ENCODE results near the gene ACSBG1. TPM values are rescaled to one million over a fixed set of nuclear protein-coding genes. Genes with fewer than 3 reads are reported as not detected.

ACSBG1 gene
- total RNA-seq, 1 donor from 2014 or later = under 0.01 TPM

GRCh38 chr15:78266229-78266628, 31.9 kb upstream of the ACSBG1 start:
- H3K27ac ChIP-seq (ENCODE audit: low read depth, low read length) = peak overlapping the region; percentile 95
- peaks cover 2 to 7% (median 5%) of the 10 kb centered on the region in 3 donors for H3K36me3 ChIP-seq (ENCODE audit: control insufficient read depth in 3 of 3, insufficient read depth in 3 of 3, low read length in 3 of 3)
- peak overlapping the region; percentile 80 to 90 (median 83) for H3K9ac ChIP-seq (ENCODE audit: low read depth in 1 of 3, low read length in 3 of 3)
- H3K4me3 ChIP-seq (ENCODE audit: low read length in 3 of 3) = peak overlapping the region; percentile 63 to 68 (median 65)
- H3K4me1 ChIP-seq (ENCODE audit: control insufficient read depth in 3 of 3, insufficient read depth in 3 of 3, low read length in 3 of 3) = peaks cover 34 to 52% (median 38%) of the 10 kb centered on the region in 3 donors
- H3K9me3 ChIP-seq (ENCODE audit: control insufficient read depth in 3 of 3, low read length in 3 of 3) = no peaks in the 10 kb centered on the region
- H3K27me3 ChIP-seq (ENCODE audit: control insufficient read depth in 3 of 3, insufficient read depth in 3 of 3, low read length in 3 of 3) = no peaks in the 10 kb centered on the region

GRCh38 chr15:78265752-78266224, 31.4 kb upstream of the ACSBG1 start:
- peak overlapping the region; percentile 90 to 94 (median 91) for H3K9ac ChIP-seq (ENCODE audit: low read depth in 1 of 3, low read length in 3 of 3)
- peaks cover 0 to 3% (median under 1%) of the 10 kb centered on the region in 3 donors for H3K36me3 ChIP-seq (ENCODE audit: control insufficient read depth in 3 of 3, insufficient read depth in 3 of 3, low read length in 3 of 3)
- H3K27me3 ChIP-seq (ENCODE audit: control insufficient read depth in 3 of 3, insufficient read depth in 3 of 3, low read length in 3 of 3) = no peaks in the 10 kb centered on the region
- peak overlapping the region; percentile 65 to 88 (median 76) for H3K4me3 ChIP-seq (ENCODE audit: low read length in 3 of 3)
- H3K9me3 ChIP-seq (ENCODE audit: control insufficient read depth in 3 of 3, low read length in 3 of 3) = no peaks in the 10 kb centered on the region
- peaks cover 34 to 50% (median 38%) of the 10 kb centered on the region in 3 donors for H3K4me1 ChIP-seq (ENCODE audit: control insufficient read depth in 3 of 3, insufficient read depth in 3 of 3, low read length in 3 of 3)
- H3K27ac ChIP-seq (ENCODE audit: low read depth, low read length) = peak overlapping the region; percentile 95

GRCh38 chr15:78265137-78265460, 30.7 kb upstream of the ACSBG1 start:
- Histone ChIP-seq H3K4me1 (ENCODE audit: control insufficient read depth in 3 of 3, insufficient read depth in 3 of 3, low read length in 3 of 3) (peaks cover 34 to 46% (median 37%) of the 10 kb centered on the region in 3 donors), H3K27ac (ENCODE audit: low read depth, low read length) (peak overlapping the region; percentile 95), H3K9me3 (ENCODE audit: control insufficient read depth in 3 of 3, low read length in 3 of 3) (no peaks in the 10 kb centered on the region), H3K9ac (ENCODE audit: low read depth in 1 of 3, low read length in 3 of 3) (peak overlapping the region; percentile 78 to 94 (median 91)), H3K36me3 (ENCODE audit: control insufficient read depth in 3 of 3, insufficient read depth in 3 of 3, low read length in 3 of 3) (no peaks in the 10 kb centered on the region), H3K4me3 (ENCODE audit: low read length in 3 of 3) (peak overlapping the region; percentile 64 to 88 (median 76)), H3K27me3 (ENCODE audit: control insufficient read depth in 3 of 3, insufficient read depth in 3 of 3, low read length in 3 of 3) (no peaks in the 10 kb centered on the region)

- H3K9me3 ChIP-seq (ENCODE audit: control insufficient read depth in 3 of 3, low read length in 3 of 3) = no peaks in the 10 kb centered on the region
- no peaks in the 10 kb centered on the region for H3K36me3 ChIP-seq (ENCODE audit: control insufficient read depth in 3 of 3, insufficient read depth in 3 of 3, low read length in 3 of 3)
- peak within 1 kb of the TSS; percentile 95 for H3K27ac ChIP-seq (ENCODE audit: low read depth, low read length)
- H3K4me3 ChIP-seq (ENCODE audit: low read length in 3 of 3) = peak within 1 kb of the TSS; percentile 64 to 88 (median 76)
- H3K9ac ChIP-seq (ENCODE audit: low read depth in 1 of 3, low read length in 3 of 3) = peak within 1 kb of the TSS; percentile 78 to 94 (median 91)
- no peaks in the 10 kb centered on the region for H3K27me3 ChIP-seq (ENCODE audit: control insufficient read depth in 3 of 3, insufficient read depth in 3 of 3, low read length in 3 of 3)
- H3K4me1 ChIP-seq (ENCODE audit: control insufficient read depth in 3 of 3, insufficient read depth in 3 of 3, low read length in 3 of 3) = peaks cover 34 to 44% (median 35%) of the 10 kb centered on the region in 3 donors
Observed at GRCh38 chr15:78264304-78265136, 30.2 kb upstream of the ACSBG1 start, which contains the start of gene DNAJA4. Gene DNAJA4 (plus strand): TSS chr15:78264562. CDS start chr15:78264764, 202 bp downstream.

- H3K27ac ChIP-seq (ENCODE audit: low read depth, low read length) = peak overlapping the region; percentile 95
- H3K4me3 ChIP-seq (ENCODE audit: low read length in 3 of 3) = peak overlapping the region in 2 of 3 donors; percentile 63 to 76
- no peaks in the 10 kb centered on the region for H3K27me3 ChIP-seq (ENCODE audit: control insufficient read depth in 3 of 3, insufficient read depth in 3 of 3, low read length in 3 of 3)
- peaks cover 31 to 40% (median 34%) of the 10 kb centered on the region in 3 donors for H3K4me1 ChIP-seq (ENCODE audit: control insufficient read depth in 3 of 3, insufficient read depth in 3 of 3, low read length in 3 of 3)
- no peaks in the 10 kb centered on the region for H3K36me3 ChIP-seq (ENCODE audit: control insufficient read depth in 3 of 3, insufficient read depth in 3 of 3, low read length in 3 of 3)
- peak overlapping the region in 2 of 3 donors; percentile 73 to 94 for H3K9ac ChIP-seq (ENCODE audit: low read depth in 1 of 3, low read length in 3 of 3)
- H3K9me3 ChIP-seq (ENCODE audit: control insufficient read depth in 3 of 3, low read length in 3 of 3) = no peaks in the 10 kb centered on the region
Observed at GRCh38 chr15:78263907-78264303, 29.5 kb upstream of the ACSBG1 start.

GRCh38 chr15:78263351-78263781, 29.0 kb upstream of the ACSBG1 start:
- H3K4me1 ChIP-seq (ENCODE audit: control insufficient read depth in 3 of 3, insufficient read depth in 3 of 3, low read length in 3 of 3) = peaks cover 26 to 35% (median 29%) of the 10 kb centered on the region in 3 donors

GRCh38 chr15:78261062-78261461, 26.7 kb upstream of the ACSBG1 start:
- no peak overlapping the region for H3K4me3 ChIP-seq (ENCODE audit: low read length in 3 of 3)
- no peaks in the 10 kb centered on the region for H3K27me3 ChIP-seq (ENCODE audit: control insufficient read depth in 3 of 3, insufficient read depth in 3 of 3, low read length in 3 of 3)
- no peak overlapping the region for H3K27ac ChIP-seq (ENCODE audit: low read depth, low read length)
- H3K9me3 ChIP-seq (ENCODE audit: control insufficient read depth in 3 of 3, low read length in 3 of 3) = no peaks in the 10 kb centered on the region
- H3K9ac ChIP-seq (ENCODE audit: low read depth in 1 of 3, low read length in 3 of 3) = no peak overlapping the region
- H3K36me3 ChIP-seq (ENCODE audit: control insufficient read depth in 3 of 3, insufficient read depth in 3 of 3, low read length in 3 of 3) = no peaks in the 10 kb centered on the region
- peaks cover 8 to 14% (median 9%) of the 10 kb centered on the region in 3 donors for H3K4me1 ChIP-seq (ENCODE audit: control insufficient read depth in 3 of 3, insufficient read depth in 3 of 3, low read length in 3 of 3)

More at GRCh38 chr15:78263351-78263781, 29.0 kb upstream of the ACSBG1 start:
- no peaks in the 10 kb centered on the region for H3K36me3 ChIP-seq (ENCODE audit: control insufficient read depth in 3 of 3, insufficient read depth in 3 of 3, low read length in 3 of 3)
- peak overlapping the region in 1 of 3 donors; percentile 94 for H3K9ac ChIP-seq (ENCODE audit: low read depth in 1 of 3, low read length in 3 of 3)
- peak overlapping the region; percentile 95 for H3K27ac ChIP-seq (ENCODE audit: low read depth, low read length)
- no peaks in the 10 kb centered on the region for H3K27me3 ChIP-seq (ENCODE audit: control insufficient read depth in 3 of 3, insufficient read depth in 3 of 3, low read length in 3 of 3)
- no peak overlapping the region for H3K4me3 ChIP-seq (ENCODE audit: low read length in 3 of 3)
- H3K9me3 ChIP-seq (ENCODE audit: control insufficient read depth in 3 of 3, low read length in 3 of 3) = no peaks in the 10 kb centered on the region

GRCh38 chr15:78260489-78260888, 26.1 kb upstream of the ACSBG1 start:
- Histone ChIP-seq H3K36me3 (ENCODE audit: control insufficient read depth in 3 of 3, insufficient read depth in 3 of 3, low read length in 3 of 3) (no peaks in the 10 kb centered on the region), H3K9me3 (ENCODE audit: control insufficient read depth in 3 of 3, low read length in 3 of 3) (no peaks in the 10 kb centered on the region), H3K27ac (ENCODE audit: low read depth, low read length) (no peak overlapping the region)

GRCh38 chr15:78259232-78259631, 24.9 kb upstream of the ACSBG1 start:
- no peaks in the 10 kb centered on the region for H3K36me3 ChIP-seq (ENCODE audit: control insufficient read depth in 3 of 3, insufficient read depth in 3 of 3, low read length in 3 of 3)
- H3K27ac ChIP-seq (ENCODE audit: low read depth, low read length) = no peak overlapping the region
- H3K27me3 ChIP-seq (ENCODE audit: control insufficient read depth in 3 of 3, insufficient read depth in 3 of 3, low read length in 3 of 3) = no peaks in the 10 kb centered on the region
- peaks cover 0 to 3% (median 2%) of the 10 kb centered on the region in 3 donors for H3K4me1 ChIP-seq (ENCODE audit: control insufficient read depth in 3 of 3, insufficient read depth in 3 of 3, low read length in 3 of 3)
- no peak overlapping the region for H3K4me3 ChIP-seq (ENCODE audit: low read length in 3 of 3)
- H3K9me3 ChIP-seq (ENCODE audit: control insufficient read depth in 3 of 3, low read length in 3 of 3) = no peaks in the 10 kb centered on the region
- H3K9ac ChIP-seq (ENCODE audit: low read depth in 1 of 3, low read length in 3 of 3) = no peak overlapping the region

More at GRCh38 chr15:78260489-78260888, 26.1 kb upstream of the ACSBG1 start:
- H3K9ac ChIP-seq (ENCODE audit: low read depth in 1 of 3, low read length in 3 of 3) = no peak overlapping the region
- H3K27me3 ChIP-seq (ENCODE audit: control insufficient read depth in 3 of 3, insufficient read depth in 3 of 3, low read length in 3 of 3) = no peaks in the 10 kb centered on the region
- no peak overlapping the region for H3K4me3 ChIP-seq (ENCODE audit: low read length in 3 of 3)
- H3K4me1 ChIP-seq (ENCODE audit: control insufficient read depth in 3 of 3, insufficient read depth in 3 of 3, low read length in 3 of 3) = peaks cover 6 to 9% (median 7%) of the 10 kb centered on the region in 3 donors

GRCh38 chr15:78257681-78258080, 23.3 kb upstream of the ACSBG1 start:
- no peaks in the 10 kb centered on the region for H3K9me3 ChIP-seq (ENCODE audit: control insufficient read depth in 3 of 3, low read length in 3 of 3)
- H3K27me3 ChIP-seq (ENCODE audit: control insufficient read depth in 3 of 3, insufficient read depth in 3 of 3, low read length in 3 of 3) = no peaks in the 10 kb centered on the region
- no peaks in the 10 kb centered on the region for H3K4me1 ChIP-seq (ENCODE audit: control insufficient read depth in 3 of 3, insufficient read depth in 3 of 3, low read length in 3 of 3)
- no peak overlapping the region for H3K9ac ChIP-seq (ENCODE audit: low read depth in 1 of 3, low read length in 3 of 3)
- H3K36me3 ChIP-seq (ENCODE audit: control insufficient read depth in 3 of 3, insufficient read depth in 3 of 3, low read length in 3 of 3) = no peaks in the 10 kb centered on the region
- no peak overlapping the region for H3K4me3 ChIP-seq (ENCODE audit: low read length in 3 of 3)
- no peak overlapping the region for H3K27ac ChIP-seq (ENCODE audit: low read depth, low read length)

Data from skeletal muscle tissue (tissue), 4 donors.